Measurements from ENCODE around the gene EPC1.
"Not testable (repeated sequence)": the region's sequence is repeated elsewhere in the genome, so short reads cannot be mapped to it uniquely, and the experiment has no call there.

EPC1 gene

GRCh38 chr10:32371101-32371500 is 24.1 kb upstream of the EPC1 start:
- Histone ChIP-seq H3K4me3 (ENCODE audit: low read length) (no peak overlapping the region), H3K9me3 (ENCODE audit: control insufficient read depth, insufficient read depth, low read length) (no peaks in the 10 kb centered on the region), H3K4me1 (ENCODE audit: control insufficient read depth, insufficient read depth, low read length) (no peaks in the 10 kb centered on the region), H3K36me3 (ENCODE audit: control insufficient read depth, insufficient read depth, low read length) (no peaks in the 10 kb centered on the region), H3K27me3 (ENCODE audit: control insufficient read depth, insufficient read depth, low read length) (no peaks in the 10 kb centered on the region), H3K27ac (ENCODE audit: low read length) (no peak overlapping the region)
- no peak for DNase-seq (ENCODE audit: low read depth, low spot score)
- WGBS (ENCODE audit: insufficient coverage, insufficient read length), result no CpG with 5 or more reads among the region's 1 CpG

- DNase-seq (ENCODE audit: low read depth, low spot score), result no peak
- no peaks in the 10 kb centered on the region for H3K9me3 ChIP-seq (ENCODE audit: control insufficient read depth, insufficient read depth, low read length)
- H3K27me3 ChIP-seq (ENCODE audit: control insufficient read depth, insufficient read depth, low read length), result no peaks in the 10 kb centered on the region
- no peaks in the 10 kb centered on the region for H3K4me1 ChIP-seq (ENCODE audit: control insufficient read depth, insufficient read depth, low read length)
- H3K27ac ChIP-seq (ENCODE audit: low read length), result no peak overlapping the region
- no peak overlapping the region for H3K4me3 ChIP-seq (ENCODE audit: low read length)
- H3K36me3 ChIP-seq (ENCODE audit: control insufficient read depth, insufficient read depth, low read length), result no peaks in the 10 kb centered on the region
- WGBS (ENCODE audit: insufficient coverage, insufficient read length), result no CpG with 5 or more reads among the region's 7 CpGs
Measured at GRCh38 chr10:32367793-32368453, 21.0 kb upstream of the EPC1 start.

GRCh38 chr10:32366588-32366987 is 19.6 kb upstream of the EPC1 start:
- WGBS (ENCODE audit: insufficient coverage, insufficient read length), result no CpG with 5 or more reads among the region's 3 CpGs
- Histone ChIP-seq H3K4me1 (ENCODE audit: control insufficient read depth, insufficient read depth, low read length) (no peaks in the 10 kb centered on the region), H3K27me3 (ENCODE audit: control insufficient read depth, insufficient read depth, low read length) (no peaks in the 10 kb centered on the region)

GRCh38 chr10:32366111-32366510 is 19.2 kb upstream of the EPC1 start:
- no peaks in the 10 kb centered on the region for H3K27me3 ChIP-seq (ENCODE audit: control insufficient read depth, insufficient read depth, low read length)
- no peak overlapping the region for H3K4me3 ChIP-seq (ENCODE audit: low read length)
- no peaks in the 10 kb centered on the region for H3K36me3 ChIP-seq (ENCODE audit: control insufficient read depth, insufficient read depth, low read length)
- no peak for DNase-seq (ENCODE audit: low read depth, low spot score)
- H3K27ac ChIP-seq (ENCODE audit: low read length), result no peak overlapping the region
- H3K4me1 ChIP-seq (ENCODE audit: control insufficient read depth, insufficient read depth, low read length), result no peaks in the 10 kb centered on the region
- H3K9me3 ChIP-seq (ENCODE audit: control insufficient read depth, insufficient read depth, low read length), result no peaks in the 10 kb centered on the region
- WGBS (ENCODE audit: insufficient coverage, insufficient read length), result no CpG with 5 or more reads among the region's 4 CpGs

More at GRCh38 chr10:32366588-32366987, 19.6 kb upstream of the EPC1 start:
- no peaks in the 10 kb centered on the region for H3K36me3 ChIP-seq (ENCODE audit: control insufficient read depth, insufficient read depth, low read length)
- no peak for DNase-seq (ENCODE audit: low read depth, low spot score)
- H3K27ac ChIP-seq (ENCODE audit: low read length), result no peak overlapping the region
- H3K9me3 ChIP-seq (ENCODE audit: control insufficient read depth, insufficient read depth, low read length), result no peaks in the 10 kb centered on the region
- no peak overlapping the region for H3K4me3 ChIP-seq (ENCODE audit: low read length)

- DNase-seq (ENCODE audit: low read depth, low spot score); H3K27me3 ChIP-seq (ENCODE audit: control insufficient read depth, insufficient read depth, low read length); H3K4me1 ChIP-seq (ENCODE audit: control insufficient read depth, insufficient read depth, low read length); H3K9me3 ChIP-seq (ENCODE audit: control insufficient read depth, insufficient read depth, low read length); H3K4me3 ChIP-seq (ENCODE audit: low read length); H3K36me3 ChIP-seq (ENCODE audit: control insufficient read depth, insufficient read depth, low read length); H3K27ac ChIP-seq (ENCODE audit: low read length): not testable (repeated sequence)
- WGBS (ENCODE audit: insufficient coverage, insufficient read length), result no CpG with 5 or more reads among the region's 8 CpGs
Measured at GRCh38 chr10:32365404-32365803, 18.4 kb upstream of the EPC1 start.

- Histone ChIP-seq H3K36me3 (ENCODE audit: control insufficient read depth, insufficient read depth, low read length) (no peaks in the 10 kb centered on the region), H3K4me1 (ENCODE audit: control insufficient read depth, insufficient read depth, low read length) (no peaks in the 10 kb centered on the region), H3K27me3 (ENCODE audit: control insufficient read depth, insufficient read depth, low read length) (no peaks in the 10 kb centered on the region), H3K27ac (ENCODE audit: low read length) (no peak overlapping the region), H3K9me3 (ENCODE audit: control insufficient read depth, insufficient read depth, low read length) (no peaks in the 10 kb centered on the region), H3K4me3 (ENCODE audit: low read length) (no peak overlapping the region)
- WGBS (ENCODE audit: insufficient coverage, insufficient read length), result no CpG with 5 or more reads among the region's 6 CpGs
- DNase-seq (ENCODE audit: low read depth, low spot score), result no peak
Measured at GRCh38 chr10:32362571-32362970, 15.6 kb upstream of the EPC1 start.

GRCh38 chr10:32360884-32361283 is 13.9 kb upstream of the EPC1 start:
- Histone ChIP-seq H3K4me3 (ENCODE audit: low read length) (no peak overlapping the region), H3K4me1 (ENCODE audit: control insufficient read depth, insufficient read depth, low read length) (no peaks in the 10 kb centered on the region), H3K36me3 (ENCODE audit: control insufficient read depth, insufficient read depth, low read length) (no peaks in the 10 kb centered on the region), H3K9me3 (ENCODE audit: control insufficient read depth, insufficient read depth, low read length) (no peaks in the 10 kb centered on the region; the same call in 1 of the 2 replicates), H3K27ac (ENCODE audit: low read length) (no peak overlapping the region), H3K27me3 (ENCODE audit: control insufficient read depth, insufficient read depth, low read length) (no peaks in the 10 kb centered on the region)
- no CpG with 5 or more reads among the region's 2 CpGs for WGBS (ENCODE audit: insufficient coverage, insufficient read length)
- no peak for DNase-seq (ENCODE audit: low read depth, low spot score)

- no peak overlapping the region for H3K4me3 ChIP-seq (ENCODE audit: low read length)
- no CpG with 5 or more reads among the region's 1 CpG for WGBS (ENCODE audit: insufficient coverage, insufficient read length)
- H3K9me3 ChIP-seq (ENCODE audit: control insufficient read depth, insufficient read depth, low read length), result no peaks in the 10 kb centered on the region; the same call in 1 of the 2 replicates
- no peaks in the 10 kb centered on the region for H3K27me3 ChIP-seq (ENCODE audit: control insufficient read depth, insufficient read depth, low read length)
- H3K4me1 ChIP-seq (ENCODE audit: control insufficient read depth, insufficient read depth, low read length), result no peaks in the 10 kb centered on the region
- H3K27ac ChIP-seq (ENCODE audit: low read length), result no peak overlapping the region
- no peak for DNase-seq (ENCODE audit: low read depth, low spot score)
- no peaks in the 10 kb centered on the region for H3K36me3 ChIP-seq (ENCODE audit: control insufficient read depth, insufficient read depth, low read length)
Measured at GRCh38 chr10:32360241-32360640, 13.3 kb upstream of the EPC1 start.

GRCh38 chr10:32357056-32357735 is 10.2 kb upstream of the EPC1 start:
- H3K27ac ChIP-seq (ENCODE audit: low read length), result no peak overlapping the region
- no peaks in the 10 kb centered on the region for H3K27me3 ChIP-seq (ENCODE audit: control insufficient read depth, insufficient read depth, low read length)
- no peaks in the 10 kb centered on the region for H3K4me1 ChIP-seq (ENCODE audit: control insufficient read depth, insufficient read depth, low read length)
- no peaks in the 10 kb centered on the region; the same call in 1 of the 2 replicates for H3K9me3 ChIP-seq (ENCODE audit: control insufficient read depth, insufficient read depth, low read length)
- DNase-seq (ENCODE audit: low read depth, low spot score), result no peak
- WGBS (ENCODE audit: insufficient coverage, insufficient read length), result no CpG with 5 or more reads among the region's 8 CpGs
- H3K4me3 ChIP-seq (ENCODE audit: low read length), result no peak overlapping the region
- no peaks in the 10 kb centered on the region for H3K36me3 ChIP-seq (ENCODE audit: control insufficient read depth, insufficient read depth, low read length)

GRCh38 chr10:32354690-32355089 is 7.7 kb upstream of the EPC1 start:
- WGBS (ENCODE audit: insufficient coverage, insufficient read length), result no CpG with 5 or more reads among the region's 1 CpG
- H3K27me3 ChIP-seq (ENCODE audit: control insufficient read depth, insufficient read depth, low read length); H3K9me3 ChIP-seq (ENCODE audit: control insufficient read depth, insufficient read depth, low read length); H3K4me1 ChIP-seq (ENCODE audit: control insufficient read depth, insufficient read depth, low read length); H3K36me3 ChIP-seq (ENCODE audit: control insufficient read depth, insufficient read depth, low read length); H3K4me3 ChIP-seq (ENCODE audit: low read length); H3K27ac ChIP-seq (ENCODE audit: low read length); DNase-seq (ENCODE audit: low read depth, low spot score): not testable (repeated sequence)

Measured in iPS DF 6.9 (cell line).